GM21367 (cell line): Measurements from ENCODE around the gene AGBL1.

Experiments used
- ATAC-seq: cut with Tn5 transposase; IDR thresholded peaks from one replicate; pipeline ENCODE4 v1.9.1; 2021; ENCODE audit not compliant: unreplicated experiment

The AGBL1 gene

GRCh38 chr15:86079508-86080266, at the start of gene AGBL1:
AGBL1 (plus strand) TSS chr15:86079871.
- ATAC-seq: no peak

GRCh38 chr15:86034904-86035303, 44.8 kb upstream of the AGBL1 start:
- no peak for ATAC-seq

- ATAC-seq: no peak
These were observed 43.4 kb upstream of the AGBL1 start for GRCh38 chr15:86036243-86036642.

GRCh38 chr15:86038491-86038890, 41.2 kb upstream of the AGBL1 start:
- no peak for ATAC-seq

- ATAC-seq: no peak
These were observed 39.2 kb upstream of the AGBL1 start for GRCh38 chr15:86040356-86041033.

GRCh38 chr15:86041399-86041798, 38.3 kb upstream of the AGBL1 start:
- no peak for ATAC-seq

GRCh38 chr15:86042226-86042625, 37.4 kb upstream of the AGBL1 start:
- no peak for ATAC-seq

- ATAC-seq: no peak
These were observed 34.7 kb upstream of the AGBL1 start for GRCh38 chr15:86044981-86045380.

GRCh38 chr15:86054338-86054737, 25.3 kb upstream of the AGBL1 start:
- ATAC-seq: no peak

- ATAC-seq: no peak
These were observed 24.0 kb upstream of the AGBL1 start for GRCh38 chr15:86055688-86056087.

GRCh38 chr15:86059851-86060250, 19.8 kb upstream of the AGBL1 start:
- ATAC-seq: no peak

GRCh38 chr15:86060674-86061073, 19.0 kb upstream of the AGBL1 start:
- no peak for ATAC-seq

- ATAC-seq: no peak
These were observed 18.1 kb upstream of the AGBL1 start for GRCh38 chr15:86061581-86061980.

- ATAC-seq: no peak
These were observed 16.9 kb upstream of the AGBL1 start for GRCh38 chr15:86062646-86063243.

- no peak for ATAC-seq
These were observed 16.1 kb upstream of the AGBL1 start for GRCh38 chr15:86063356-86064095.

GRCh38 chr15:86064326-86064725, 15.3 kb upstream of the AGBL1 start:
- ATAC-seq: no peak

GRCh38 chr15:86066174-86066834, 13.4 kb upstream of the AGBL1 start:
- no peak for ATAC-seq

- ATAC-seq: no peak
These were observed 6.4 kb upstream of the AGBL1 start for GRCh38 chr15:86073281-86073680.

GRCh38 chr15:86076468-86076867, 3.2 kb upstream of the AGBL1 start:
- no peak for ATAC-seq

- ATAC-seq: no peak
These were observed 2.6 kb upstream of the AGBL1 start for GRCh38 chr15:86077070-86077469.

- no peak for ATAC-seq
These were observed 631 bp downstream of the AGBL1 start for GRCh38 chr15:86080302-86080701.
